Limb (tissue), 2 donors: ENCODE data around the gene CHST9.
"Not testable (repeated sequence)": the region's sequence is repeated elsewhere in the genome, so short reads cannot be mapped to it uniquely, and the experiment has no call there.

Experiments
- DNase-seq, 2 donors: peaks; one replicate each; pipeline ENCODE4 v3.0.0-alpha.2; 2016; ENCODE audit errors: extremely low spot score in 2 of 2

CHST9 gene

GRCh38 chr18:27175245-27175644 is 9.9 kb downstream of the CHST9 start:
- no peak for DNase-seq

- DNase-seq = no peak
These were observed 13.1 kb downstream of the CHST9 start for GRCh38 chr18:27171993-27172392.

- no peak for DNase-seq
These were observed 19.7 kb downstream of the CHST9 start for GRCh38 chr18:27165412-27165811.

GRCh38 chr18:27164905-27165304 is 20.2 kb downstream of the CHST9 start:
- no peak for DNase-seq

GRCh38 chr18:27163197-27163716 is 21.9 kb downstream of the CHST9 start:
- DNase-seq = not testable (repeated sequence)

GRCh38 chr18:27149240-27149639 is 35.9 kb downstream of the CHST9 start:
- DNase-seq = not testable (repeated sequence)

DNA sequence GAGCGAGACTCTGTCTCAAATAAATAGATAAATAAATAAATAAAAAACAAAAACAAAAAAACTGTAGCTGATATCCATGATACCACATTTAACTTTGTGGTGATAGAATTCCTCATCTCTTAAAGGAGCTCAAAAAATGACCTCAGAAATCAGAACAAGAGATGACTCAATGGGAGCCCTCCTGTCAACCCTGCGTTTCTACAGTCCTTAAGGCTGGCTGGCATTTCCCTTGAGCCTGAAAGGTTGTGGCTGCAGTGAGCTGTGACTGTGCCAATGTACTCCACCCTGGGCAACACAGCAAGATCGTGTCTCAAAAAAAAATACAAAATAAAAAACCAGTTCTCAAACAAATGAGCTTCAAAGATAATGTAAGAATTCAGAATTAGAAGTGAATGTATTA is 40.4 kb downstream of the CHST9 start:
- DNase-seq = no peak

GRCh38 chr18:27143580-27144287 is 41.4 kb downstream of the CHST9 start:
- no peak for DNase-seq

DNA sequence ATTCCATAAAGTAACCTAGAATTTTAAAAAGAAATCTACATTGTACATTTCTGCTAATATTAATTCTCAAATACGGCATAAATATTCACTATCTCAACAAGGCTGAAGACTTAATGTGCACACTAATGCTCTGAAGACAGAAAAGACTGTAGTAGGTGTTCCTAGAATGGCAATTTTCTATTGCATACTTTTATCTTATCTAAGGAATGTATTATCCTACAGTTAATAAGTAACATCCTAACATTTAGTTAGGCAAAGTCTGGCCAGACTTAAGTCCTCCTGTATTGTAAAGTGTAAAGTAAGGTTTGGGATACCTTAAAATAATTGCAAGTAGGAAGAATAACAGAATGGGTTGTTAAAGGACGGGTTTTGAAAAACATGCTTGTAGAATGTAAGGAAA is 42.2 kb downstream of the CHST9 start:
- DNase-seq = no peak

GRCh38 chr18:27141876-27142275 is 43.2 kb downstream of the CHST9 start:
- no peak for DNase-seq

DNA sequence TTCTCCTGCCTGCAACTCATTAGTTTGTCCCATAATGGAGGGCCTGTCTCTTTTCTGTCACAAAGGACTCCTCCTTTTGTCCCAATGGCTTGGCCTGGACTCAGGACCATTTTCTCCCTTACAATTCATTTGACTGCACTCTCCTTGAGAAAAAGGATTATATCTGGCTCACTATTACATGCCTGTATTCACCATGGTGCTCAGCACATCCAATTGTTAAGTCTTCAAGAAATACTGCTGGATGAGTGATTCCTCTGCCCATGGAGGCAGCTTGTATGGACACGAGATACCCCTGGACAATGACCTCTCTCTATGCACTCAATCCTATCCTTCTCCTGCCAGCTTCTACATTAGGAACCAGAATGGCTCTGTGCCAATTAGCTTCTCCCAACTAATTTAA is 47.0 kb downstream of the CHST9 start:
- DNase-seq = no peak

DNA sequence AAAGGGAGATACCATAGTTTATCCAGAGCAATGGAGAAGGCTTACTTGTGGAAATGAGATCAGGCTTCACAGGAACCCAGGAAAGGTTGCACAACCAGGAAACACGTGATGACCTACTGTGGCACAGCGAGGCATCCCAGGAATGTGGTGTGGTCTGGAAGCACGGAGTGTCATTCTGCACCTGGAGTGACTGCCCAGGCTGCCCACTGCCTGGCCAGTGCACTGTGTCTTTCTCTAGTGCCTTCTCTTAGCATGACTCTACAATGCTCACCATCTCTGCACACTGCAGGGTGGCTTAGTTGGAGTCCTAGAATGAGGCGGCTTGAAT is 48.9 kb downstream of the CHST9 start:
- DNase-seq = no peak

DNA sequence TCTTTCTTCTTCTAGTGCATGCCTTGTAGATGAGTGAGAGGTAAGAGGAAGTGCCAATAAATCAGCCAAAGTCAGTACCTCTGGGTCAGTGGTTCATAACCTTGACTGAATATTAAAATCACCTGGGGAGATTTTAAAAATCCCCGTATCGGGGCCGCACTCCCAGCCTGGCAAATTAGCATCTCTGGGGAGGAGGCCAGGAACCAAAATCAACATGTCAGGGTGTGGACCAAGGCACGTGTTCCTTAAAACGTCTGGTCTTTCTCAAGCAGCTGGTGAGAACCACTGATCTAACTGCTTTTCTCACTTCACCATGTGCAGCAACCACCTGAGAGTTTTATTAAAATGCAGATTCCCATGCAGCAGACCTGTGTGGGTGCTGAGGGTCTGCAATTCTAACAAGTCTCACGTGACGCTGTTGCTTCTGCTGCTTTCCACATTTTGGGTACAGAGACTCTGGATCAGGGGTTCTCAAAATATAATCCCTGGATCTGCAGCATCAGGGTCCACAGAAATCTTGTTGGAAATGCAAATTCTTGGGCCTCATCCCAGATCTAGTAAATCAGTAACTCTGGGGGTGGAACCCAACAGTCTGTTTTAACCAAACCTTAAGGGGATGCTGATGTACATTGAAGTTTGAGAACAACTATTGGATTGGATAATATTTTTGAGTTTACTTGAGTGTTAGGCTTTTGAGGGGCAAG is 49.5 kb downstream of the CHST9 start:
- DNase-seq = no peak

GRCh38 chr18:27130065-27130630 is 55.0 kb downstream of the CHST9 start:
- DNase-seq = no peak

- no peak for DNase-seq
These were observed 60.9 kb downstream of the CHST9 start for GRCh38 chr18:27124196-27124595.

- DNase-seq = no peak
These were observed 64.0 kb downstream of the CHST9 start for GRCh38 chr18:27121108-27121507.

DNA sequence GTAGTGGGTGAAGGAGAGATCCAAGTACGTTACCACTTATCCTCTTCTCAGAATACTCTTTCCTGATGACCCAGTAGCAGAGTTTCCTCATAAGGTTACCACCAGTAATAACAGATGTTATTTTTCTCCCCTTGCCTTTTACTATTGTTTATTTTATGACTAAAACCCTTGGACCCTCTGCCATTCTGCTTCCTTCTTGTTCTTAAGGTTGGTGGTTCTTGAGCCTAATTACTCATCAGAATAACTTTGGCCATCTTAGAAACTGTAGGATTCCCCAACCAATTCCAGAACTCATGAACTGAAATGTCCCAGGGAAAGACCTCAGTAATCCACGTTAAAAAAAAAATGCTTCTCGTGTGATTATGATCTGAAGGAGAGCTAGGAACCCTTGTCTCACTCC is 64.9 kb downstream of the CHST9 start:
- DNase-seq = no peak

DNA sequence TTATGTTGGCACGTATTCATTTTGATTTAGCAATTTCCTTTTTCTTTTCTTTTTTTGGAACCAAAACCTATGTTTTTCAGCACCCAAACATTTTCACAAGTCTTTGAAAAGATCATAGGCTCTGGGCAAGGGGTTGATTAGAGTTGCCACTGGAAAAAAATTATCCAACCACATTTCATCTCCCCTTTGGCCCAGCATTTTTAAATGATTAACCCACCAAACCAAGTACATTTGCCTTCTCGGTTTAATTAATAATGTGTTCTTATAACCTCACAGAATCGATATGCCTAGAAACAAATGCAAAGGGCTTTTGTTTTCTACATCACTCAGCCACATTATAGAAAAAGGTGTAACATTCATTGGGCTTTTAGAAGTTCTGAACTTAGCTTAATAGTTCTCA is 66.1 kb downstream of the CHST9 start:
- DNase-seq = no peak

DNA sequence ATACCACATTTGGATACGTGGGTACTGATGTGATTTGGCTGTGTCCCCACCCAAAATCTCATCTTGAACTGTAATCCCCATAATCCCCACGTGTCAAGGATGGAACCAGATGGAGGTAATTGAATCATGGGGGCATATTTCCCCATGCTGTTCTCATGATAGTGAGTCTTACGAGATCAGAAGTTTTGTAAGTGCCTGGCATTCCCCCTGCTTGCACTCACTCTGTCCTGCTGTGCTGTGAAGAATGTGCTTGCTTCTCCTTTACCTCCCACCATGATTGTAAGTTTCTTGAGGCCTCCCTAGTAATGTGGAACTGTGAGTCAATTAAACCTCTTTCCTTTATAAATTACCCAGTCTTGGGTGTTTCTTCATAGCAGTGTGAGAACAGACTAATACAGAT is 70.3 kb downstream of the CHST9 start:
- no peak for DNase-seq

GRCh38 chr18:27113358-27113757 is 71.8 kb downstream of the CHST9 start:
- no peak for DNase-seq

DNA sequence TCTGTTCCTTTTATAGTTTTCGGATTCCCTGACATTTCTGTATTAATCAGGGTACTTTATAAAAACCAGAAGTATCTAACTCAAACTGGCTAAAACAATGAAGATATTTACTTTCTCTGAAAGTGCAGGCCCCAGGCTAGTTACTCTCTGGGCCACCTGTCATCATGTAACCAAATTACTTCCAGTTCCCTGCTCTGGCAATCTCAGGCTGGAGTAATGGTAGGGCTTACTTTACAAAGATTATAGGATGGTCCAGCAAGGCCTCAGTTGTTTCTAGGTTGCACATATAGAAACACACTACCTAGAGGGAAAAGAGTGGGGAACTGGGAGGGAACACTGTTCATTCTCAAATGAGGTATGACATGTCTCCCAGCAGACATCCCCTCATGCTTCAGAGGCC is 74.8 kb downstream of the CHST9 start:
- no peak for DNase-seq

DNA sequence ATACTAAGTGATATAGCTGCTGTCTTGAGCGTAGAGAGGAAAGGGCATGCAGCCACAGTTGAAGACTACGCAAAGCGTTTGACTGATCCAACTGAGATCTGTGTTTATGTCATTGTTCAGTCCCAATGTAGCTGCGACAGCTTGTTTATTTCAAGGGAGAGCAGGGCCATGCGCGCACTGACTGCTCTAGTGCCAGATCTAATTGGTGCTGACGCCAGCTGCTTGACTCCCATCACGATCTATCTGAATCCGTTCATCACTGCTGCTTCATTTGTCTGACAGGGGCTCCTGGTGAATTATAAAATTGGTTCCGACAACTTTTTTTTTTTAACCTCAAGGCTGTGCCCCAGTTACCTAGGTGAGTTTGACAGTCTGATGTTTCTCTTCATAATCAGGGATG is 75.7 kb downstream of the CHST9 start:
- DNase-seq = no peak

DNA sequence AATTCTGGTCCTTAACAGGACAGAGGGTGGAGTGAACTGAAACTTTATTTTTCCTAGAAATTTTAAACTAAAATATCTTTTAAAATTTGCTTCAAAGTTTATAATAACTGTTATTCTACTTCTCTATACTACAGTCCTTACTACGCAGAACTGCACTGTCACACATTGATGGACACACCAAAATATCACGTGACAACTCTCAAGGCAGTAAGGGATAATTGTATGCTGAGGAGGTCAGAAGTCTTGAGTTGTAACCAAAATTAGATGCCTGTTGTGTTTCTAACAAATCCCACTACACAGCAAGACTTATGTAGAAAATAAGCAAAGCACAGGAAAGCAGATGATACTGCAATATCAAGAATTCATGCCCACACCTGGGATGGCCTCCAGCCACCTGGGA is 76.3 kb downstream of the CHST9 start:
- DNase-seq = no peak
